Activated CD8-positive, alpha-beta memory T cell treated with anti-CD3 and anti-CD28 coated beads, Interleukin-2, amount 50 U/mL, for 48 hours (primary cell): Measurements from ENCODE around the gene PIP5K1B.

Source experiments
- DNase-seq: peaks from one replicate; pipeline ENCODE4 v3.0.0-alpha.2; 2020

PIP5K1B gene

DNA sequence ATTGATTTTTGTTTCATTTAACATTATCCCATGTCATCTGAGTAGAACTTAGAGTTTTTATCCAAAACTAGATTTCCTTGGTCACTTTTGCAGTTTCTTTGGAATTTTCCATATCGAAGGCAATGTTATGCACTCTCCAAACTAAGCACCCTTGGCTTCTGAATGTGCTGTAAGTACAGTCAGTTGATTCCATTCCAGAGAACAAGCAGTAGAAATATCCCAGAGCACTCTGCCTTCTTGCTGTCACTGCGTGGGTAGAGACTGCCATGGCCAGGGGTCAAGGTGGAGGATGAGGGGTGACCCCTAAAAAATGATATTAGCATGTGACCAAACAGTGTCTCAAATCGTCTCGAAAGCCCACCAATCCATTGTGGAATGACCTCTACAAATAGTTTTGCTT is 36.2 kb downstream of the PIP5K1B start:
- no peak for DNase-seq

DNA sequence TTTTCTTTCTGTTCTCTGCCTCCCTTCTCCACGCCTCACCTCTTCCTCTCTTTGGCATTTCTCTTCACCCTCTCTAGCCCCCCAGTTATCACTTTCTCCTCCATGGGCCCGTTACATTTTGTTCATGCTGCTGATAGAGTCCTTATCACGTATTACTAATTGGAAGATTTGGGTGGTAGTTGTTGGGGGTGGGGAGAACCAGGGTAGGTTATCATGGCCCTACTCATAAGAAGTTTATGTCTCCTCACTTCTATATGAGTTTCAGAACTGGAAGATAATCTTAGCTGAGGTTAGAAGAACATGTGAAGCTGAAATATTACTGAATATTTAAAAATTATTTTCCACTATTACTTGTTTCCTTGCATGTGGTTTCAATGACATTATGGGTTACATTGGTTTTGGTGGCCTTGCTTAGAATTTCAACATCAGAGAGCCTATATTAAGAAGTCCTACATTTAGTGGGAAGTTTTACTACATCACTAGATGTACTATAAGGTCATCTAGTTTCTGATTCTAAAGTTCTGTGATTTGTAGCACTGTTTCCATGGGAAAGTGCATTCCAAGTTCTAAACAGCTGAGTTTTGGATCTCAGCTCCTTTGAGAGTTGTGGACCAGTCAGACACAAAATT is 36.8 kb downstream of the PIP5K1B start:
- no peak for DNase-seq

DNA sequence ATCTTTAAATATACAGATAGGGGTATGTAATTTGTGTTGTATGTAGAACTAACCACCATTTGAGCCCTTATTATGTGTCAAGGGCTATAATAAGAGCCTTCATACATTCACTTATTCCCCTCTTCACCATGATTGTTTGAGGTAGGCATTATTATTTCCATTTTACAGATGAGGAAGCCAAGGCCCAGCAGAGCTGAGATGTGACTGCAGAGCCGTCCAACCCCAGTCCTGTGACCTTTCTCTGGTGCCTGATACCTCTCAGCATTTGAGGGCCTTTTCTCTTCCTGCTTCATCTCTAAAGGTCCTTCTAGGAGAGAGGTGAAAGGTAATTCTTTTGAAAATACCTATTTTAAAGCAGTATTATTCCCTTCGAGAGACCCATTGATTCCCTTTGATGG is 37.3 kb downstream of the PIP5K1B start:
- DNase-seq = no peak

DNA sequence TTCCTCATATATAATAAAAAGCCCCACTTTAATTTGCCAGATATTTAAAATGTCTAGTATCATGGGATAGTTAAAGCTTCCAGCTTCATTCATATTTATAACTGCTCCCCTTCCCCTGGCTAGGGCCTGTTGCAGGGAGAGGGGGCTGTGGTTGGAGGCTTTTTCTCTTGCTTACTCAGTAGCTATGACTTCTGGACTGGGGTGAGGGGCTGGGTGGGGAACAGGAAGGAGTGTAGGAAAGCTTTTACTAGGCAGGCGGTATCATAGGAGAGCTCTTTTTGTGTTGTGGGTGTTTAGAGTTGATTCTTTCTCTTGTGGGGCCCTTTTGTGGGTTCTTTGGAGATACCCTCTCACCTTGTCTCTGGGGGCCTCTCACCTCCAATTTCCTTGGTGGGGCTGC is 39.4 kb downstream of the PIP5K1B start:
- DNase-seq = no peak

DNA sequence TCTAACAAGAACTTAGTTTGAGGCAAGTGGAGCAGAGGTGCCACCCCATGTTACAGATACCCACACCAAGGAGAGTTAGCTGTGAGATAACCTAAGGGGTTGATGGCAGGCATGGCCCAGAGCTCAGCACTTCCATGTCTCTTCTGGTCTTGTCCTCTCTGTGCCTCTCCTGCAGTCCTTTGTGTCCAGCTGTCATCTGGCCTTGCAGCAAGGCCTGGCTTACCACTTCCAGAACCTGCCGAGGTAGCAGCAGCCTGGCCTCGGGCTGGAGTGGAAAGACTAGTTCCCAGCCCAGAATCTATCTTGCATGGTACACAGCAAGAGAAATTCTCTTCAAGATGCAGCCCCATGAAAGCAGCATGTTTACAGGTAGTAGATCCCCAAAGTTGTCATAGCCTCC is 41.5 kb downstream of the PIP5K1B start:
- no peak for DNase-seq

DNA sequence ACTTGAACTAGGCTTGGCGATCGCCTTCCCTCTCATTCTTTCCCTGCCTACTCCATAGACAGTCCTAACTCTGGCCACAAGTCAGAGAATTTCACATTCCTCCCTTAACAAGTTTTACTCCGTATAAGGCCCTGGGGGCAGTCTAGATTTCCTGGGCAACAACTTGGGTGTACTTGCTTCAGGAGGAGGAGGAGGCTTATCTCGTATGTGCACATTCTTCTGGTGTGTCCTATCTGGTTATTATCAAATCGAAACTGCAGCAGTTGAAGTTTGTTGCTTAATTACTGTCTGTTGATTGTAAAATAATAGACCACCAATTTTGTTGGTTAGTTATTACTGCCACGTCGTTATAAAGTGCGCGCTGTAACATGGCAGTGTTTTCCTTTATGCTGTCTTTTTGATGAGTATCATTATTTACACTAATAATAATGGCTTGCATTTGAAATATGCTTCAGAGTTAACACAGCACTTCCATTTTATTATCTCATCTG is 42.0 kb downstream of the PIP5K1B start:
- DNase-seq = no peak

DNA sequence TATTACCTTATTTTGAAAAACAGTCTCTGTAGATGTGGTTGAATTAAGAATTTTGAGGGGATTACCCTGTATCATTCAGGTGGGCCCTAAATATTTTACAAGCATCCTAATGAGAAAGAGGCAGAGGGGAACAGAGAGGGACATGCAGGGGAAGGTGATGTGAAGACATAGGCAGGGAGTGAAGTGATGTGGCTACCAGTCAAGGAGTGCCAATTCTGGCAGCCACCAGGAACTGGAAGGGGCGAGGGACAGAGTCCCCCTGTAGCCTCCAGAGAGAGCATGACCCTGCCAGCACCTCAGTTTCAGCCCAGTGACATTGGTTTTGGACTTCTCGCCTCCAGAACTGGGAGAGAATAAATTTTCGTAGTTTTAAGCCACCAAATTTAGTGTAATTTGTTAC is 44.1 kb downstream of the PIP5K1B start:
- no peak for DNase-seq

DNA sequence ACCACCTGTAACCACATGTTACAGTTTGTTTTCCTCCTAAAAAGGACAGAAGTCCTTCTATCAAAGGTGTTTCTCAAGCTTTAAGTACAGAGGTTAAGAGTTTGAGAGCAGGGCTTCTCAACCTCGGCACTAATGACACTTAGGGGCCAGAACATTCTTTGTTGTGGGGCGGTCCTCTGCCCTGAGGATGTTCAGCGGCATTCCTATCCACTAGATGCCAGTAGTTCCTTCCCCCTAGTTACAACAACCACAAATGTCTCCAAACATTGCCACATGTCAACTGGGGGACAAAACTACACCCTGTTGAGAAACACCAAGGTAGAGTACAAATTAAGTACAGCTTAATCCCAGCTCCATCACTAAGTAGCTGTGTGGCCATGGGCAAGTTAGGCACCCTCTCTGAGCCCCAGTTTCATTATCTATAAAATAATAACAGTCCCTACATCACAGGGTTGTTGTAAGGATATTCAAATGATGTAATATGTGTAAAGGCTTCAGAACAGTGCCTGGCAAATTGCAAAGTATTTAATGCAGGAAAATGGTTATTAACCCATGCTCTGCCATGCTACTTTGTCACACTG is 44.6 kb downstream of the PIP5K1B start:
- no peak for DNase-seq

DNA sequence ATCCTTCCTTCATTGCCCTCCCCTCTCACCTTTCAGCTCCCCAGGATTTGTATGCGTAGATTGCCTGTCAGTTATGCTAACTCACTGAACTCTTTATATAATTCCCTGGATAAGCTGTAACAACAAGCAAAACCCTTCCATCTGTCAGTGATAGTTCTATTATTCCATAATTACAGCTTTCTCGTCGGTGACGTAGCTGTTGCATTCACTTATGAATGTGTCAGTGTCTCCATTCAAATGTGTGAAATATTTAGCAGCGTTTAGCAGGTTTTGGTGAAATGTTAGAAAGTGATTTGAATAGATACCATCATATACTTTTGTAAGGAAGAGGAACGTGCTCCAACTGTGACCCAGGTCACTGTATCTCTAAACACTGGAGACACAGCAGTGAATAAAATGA is 45.2 kb downstream of the PIP5K1B start:
- DNase-seq = no peak

DNA sequence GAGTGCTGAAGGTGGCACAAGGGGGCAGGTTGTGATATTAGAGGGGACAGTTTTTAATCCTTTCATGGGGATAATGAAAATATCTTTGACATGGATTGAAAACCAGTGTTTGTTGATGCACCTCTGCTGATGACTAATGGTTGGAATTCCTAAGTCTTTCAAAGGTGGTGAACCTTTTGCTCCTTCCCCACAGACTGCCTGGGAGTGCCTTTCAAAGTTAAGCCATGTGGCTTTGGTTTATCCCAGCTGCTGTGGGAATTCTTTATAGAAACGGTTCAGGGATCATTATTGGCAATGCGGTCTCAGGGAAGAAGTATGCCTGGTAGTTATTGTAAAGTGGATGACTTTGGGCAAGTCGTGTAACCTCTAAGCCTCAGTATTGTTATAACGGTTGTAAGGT is 45.7 kb downstream of the PIP5K1B start:
- DNase-seq = no peak

DNA sequence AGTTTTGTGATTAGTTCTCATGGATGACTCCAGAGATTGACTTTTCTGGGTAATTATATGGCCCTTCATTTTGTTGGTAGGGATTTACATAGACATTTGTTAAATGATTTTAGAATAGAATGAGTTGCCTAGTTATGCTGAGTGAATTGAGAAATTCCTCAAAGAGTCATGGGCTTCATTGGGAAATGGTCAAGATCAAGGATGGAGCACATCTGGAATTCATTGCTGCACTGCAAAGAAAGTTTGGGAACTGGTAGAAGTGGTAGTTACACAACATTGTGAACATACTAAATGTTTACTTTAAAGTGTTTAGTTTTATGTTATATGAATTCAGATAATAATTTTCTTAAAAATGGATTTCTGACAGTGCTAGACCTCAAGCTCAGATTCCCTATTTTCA is 46.5 kb downstream of the PIP5K1B start:
- DNase-seq = no peak

DNA sequence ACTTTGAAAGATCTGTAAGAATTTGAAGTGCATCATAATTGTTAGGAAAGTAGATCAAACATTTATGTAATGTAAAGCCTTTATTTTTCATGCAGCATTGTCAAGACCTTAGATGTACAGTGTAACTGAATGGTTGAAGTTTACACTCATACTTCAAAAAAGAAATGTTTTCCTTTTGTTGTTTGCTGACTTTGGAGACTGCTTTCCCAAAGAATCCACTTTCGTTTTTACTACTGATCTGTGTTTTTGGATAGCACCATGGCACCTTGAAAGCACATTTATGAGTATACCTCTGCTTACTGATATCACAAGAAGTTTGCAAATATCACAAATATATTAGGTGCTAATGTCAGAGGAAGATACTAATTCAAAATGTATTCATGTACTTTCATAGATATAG is 50.0 kb downstream of the PIP5K1B start:
- DNase-seq = no peak

DNA sequence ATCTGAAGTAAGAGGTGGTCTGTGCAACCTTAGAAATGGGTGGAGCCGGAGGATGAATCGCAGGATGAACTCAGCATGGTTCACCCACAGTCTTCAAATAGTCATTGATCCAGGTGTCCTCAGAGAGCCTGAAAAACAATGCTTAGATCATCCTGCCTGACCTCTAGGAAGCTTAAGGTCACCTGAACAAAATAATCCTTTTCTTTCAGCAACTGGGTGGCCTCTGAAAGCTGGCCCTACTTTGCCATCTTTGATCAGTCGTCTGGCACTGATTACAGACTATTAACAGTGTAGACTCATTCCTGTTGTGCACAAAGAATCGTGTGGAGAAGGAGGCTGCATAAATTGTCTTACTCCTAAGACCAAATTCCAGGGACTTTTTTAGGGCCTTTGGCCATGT is 50.7 kb downstream of the PIP5K1B start:
- no peak for DNase-seq

DNA sequence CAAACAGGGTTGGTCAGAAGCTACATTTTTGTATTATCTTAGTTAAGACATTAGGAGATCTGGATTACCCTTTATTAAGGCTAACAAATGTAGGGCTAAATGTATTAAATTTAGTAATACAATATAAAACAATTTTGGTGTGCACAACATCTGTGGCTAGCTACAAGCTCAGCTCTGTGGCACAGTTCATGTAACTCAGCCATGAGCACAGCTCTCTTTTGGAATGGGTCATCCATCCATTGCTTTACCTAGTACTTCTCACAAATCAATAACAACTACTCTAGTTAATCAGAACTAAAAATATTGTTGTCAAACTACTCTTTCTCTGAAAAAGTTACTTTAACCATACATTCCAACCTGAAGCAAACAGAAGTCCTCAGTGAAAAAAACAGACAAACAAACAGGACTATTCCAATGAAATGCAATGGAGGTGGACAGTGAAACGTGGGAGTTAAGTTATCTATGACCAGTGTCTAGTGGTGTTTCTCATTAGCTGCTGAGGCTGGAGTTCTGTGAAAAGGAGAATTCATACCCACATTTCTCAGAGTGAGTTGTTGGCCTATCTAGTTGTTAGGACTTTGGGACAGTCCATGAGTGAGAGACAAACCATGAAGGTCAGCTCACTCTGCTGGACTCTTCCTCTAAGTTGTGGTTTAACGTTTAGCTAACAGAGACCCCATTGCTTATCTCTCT is 55.1 kb downstream of the PIP5K1B start:
- DNase-seq = no peak

DNA sequence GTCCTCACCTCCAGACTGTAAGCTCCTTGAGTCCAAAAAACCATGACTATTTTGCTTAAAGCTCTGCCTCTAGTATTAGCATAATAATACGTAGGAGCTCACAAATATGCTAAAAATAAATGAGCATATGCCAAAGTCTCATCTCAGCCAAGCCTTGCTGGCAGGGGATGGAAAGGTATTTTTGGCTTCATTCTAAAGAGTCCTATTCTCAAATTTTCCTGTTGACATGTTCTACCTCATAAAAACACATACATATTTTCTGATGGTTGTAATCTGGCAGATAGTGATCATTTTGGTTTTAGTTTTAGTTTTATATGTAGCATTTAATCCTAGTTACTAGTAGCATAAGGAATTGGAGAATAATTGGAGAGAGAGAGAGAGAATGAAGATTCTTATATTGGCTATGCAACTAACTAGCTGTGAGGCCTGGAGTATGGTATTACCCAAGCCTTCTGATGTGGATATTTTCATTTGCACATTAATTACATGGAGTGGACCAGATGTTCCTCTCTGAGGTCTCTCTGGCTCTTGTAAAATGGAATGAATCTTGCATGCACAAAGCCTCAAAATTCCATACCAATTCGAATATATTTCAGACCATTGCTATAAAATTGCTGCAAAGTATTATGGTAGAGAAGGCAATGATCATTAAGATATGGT is 55.8 kb downstream of the PIP5K1B start:
- no peak for DNase-seq

DNA sequence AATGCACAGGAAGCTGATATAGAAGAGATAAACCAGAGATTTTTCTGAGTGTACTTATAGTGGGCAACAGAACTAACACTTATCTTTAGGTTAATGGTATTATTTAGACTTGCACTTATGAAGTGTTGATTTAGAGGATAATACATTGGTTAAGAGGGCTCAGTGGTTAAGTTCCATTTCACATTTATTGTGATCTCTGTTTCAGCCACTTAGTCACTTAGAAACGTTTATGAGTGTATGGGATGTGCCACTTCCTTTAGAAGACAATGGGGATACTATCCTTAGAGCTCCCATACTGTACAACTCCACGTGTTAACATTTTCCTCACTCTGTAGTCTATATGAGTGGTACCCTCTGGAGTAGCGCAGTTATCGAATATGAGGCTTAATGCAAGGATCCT is 57.5 kb downstream of the PIP5K1B start:
- no peak for DNase-seq

DNA sequence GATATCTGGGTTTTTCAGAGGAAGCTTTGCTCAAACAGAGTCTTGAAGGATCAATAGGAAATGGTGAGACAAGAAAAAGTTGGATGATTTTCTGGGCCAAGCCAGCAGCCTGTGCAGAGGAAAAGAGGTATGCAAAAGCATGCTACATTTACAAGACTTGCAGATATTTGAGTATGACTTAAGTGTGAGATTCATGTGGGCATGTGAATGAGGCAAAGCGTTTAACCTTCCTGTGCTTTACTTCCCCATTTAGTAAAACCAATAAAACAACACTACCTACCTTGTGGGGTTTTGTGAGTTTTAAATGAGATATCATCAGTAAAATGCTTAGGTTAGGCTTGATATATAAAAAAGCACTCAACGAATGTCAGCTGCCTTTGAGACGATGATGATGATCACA is 58.1 kb downstream of the PIP5K1B start:
- no peak for DNase-seq

DNA sequence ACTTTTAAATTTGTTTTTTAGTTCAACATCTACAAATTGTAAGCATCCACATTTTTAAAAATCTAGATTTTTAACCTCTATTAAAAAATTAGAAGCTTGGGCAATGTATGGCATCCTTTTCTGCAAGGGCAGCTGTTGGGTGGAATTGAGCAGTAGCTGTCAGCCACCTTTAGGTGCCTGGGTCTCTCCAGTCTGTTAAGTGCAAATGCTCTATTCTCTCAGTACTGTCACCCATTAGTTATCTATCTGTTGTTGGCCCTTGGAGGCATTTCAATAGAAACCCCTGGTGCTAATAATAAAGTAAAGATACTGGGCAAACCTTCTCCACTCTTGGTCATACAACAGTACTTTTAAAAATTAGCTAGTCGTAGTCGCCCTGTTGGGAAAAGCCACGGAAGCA is 63.6 kb downstream of the PIP5K1B start:
- DNase-seq = no peak

DNA sequence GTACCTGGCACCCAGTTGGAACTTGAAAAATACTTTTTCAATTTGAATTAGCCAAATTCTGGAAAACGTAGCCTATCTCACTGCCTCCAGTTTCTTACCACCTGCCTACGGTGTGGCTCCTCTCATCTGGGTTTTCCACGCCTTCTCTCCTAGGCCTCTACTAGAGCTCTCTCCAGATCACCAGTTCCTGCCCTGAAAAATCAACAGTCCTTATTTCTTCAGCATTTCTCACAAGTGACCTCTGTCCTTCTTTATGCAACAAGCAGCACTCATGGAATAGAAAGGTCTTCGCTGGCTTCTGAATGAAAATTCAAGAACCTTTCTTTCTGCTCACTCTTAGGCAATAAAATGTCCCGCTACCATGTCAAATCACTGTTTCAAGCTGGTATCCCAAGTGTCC is 64.8 kb downstream of the PIP5K1B start:
- DNase-seq = no peak

DNA sequence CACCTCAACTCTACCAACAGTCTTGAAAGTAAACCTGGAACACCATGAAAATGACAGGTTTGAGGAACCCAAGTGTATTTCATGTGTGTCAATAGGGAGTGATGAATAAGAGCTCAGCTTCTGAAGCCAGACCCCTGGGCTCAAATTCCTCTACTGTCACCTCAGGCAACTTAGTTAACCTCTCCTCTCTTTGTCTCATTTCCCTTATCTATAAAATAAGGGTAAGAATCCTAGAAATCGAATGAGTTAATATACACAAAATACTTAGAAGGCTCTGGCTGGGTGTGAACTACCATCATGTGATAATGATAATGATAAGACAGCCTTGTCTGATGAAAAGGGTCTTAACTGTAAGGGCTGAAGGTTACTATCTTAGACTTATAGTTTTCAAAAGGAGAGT is 66.3 kb downstream of the PIP5K1B start:
- DNase-seq = no peak

DNA sequence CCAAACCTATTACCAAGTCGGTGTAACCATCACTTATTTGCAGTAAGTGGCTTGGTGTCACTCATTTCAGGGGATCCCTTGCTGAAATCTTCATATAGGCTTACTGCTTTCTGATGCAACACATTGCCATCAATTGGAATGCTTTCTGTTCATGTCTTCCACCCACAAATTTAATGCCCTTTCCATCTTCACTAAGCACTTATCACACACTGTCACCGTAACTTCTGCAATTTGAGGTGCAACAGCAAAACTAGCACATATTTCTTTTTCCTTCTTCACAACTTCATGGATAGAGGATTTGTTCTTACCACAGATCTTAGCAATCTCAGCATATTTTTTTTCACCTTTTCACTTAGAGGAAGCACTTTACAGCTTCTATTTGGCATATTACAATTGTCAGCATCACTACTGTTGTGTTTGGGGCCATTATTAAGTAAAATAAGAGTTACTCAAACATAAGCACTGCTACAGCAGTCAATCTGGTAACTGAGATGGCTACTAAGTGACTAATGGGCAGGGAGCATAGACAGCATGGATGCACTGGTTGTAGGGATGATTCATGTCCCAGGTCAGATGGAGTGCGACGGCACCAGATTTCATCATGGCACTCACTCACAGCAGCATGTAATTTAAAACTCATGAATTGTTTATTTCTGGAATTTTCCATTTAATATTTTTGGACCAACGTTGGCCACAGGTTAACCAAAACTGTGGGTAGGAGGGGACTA is 70.1 kb downstream of the PIP5K1B start:
- no peak for DNase-seq

DNA sequence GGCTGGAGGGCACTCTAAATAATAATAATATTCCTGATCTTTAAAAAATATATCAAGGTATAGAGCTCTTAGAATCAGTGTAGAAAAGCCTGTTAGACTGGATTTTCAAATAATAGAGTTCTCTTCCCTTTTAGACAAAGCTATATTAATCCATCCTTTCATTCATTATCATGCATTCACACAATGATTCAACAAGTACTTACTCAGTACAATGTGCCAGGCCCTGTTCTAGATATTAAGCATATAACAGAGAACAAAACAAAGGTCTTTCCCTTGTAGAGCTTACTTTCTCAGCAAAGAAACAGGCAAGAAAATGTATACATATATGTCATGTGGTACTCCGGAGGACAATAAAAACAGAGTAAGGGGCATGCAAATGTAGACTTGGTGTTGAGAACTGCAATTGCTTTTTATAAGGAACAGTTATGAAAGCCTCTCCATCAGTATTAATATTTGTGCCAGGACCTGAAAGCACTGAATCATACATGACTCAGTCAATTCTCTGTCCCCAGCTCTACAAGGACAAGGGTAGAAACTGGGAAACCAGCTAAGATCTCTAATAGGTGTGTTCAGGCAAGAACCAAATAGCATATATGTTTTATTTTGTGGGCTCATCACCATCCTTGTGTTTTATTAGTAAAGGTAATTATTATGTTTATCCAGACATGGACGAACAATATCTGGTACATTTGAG is 72.2 kb downstream of the PIP5K1B start:
- DNase-seq = no peak

DNA sequence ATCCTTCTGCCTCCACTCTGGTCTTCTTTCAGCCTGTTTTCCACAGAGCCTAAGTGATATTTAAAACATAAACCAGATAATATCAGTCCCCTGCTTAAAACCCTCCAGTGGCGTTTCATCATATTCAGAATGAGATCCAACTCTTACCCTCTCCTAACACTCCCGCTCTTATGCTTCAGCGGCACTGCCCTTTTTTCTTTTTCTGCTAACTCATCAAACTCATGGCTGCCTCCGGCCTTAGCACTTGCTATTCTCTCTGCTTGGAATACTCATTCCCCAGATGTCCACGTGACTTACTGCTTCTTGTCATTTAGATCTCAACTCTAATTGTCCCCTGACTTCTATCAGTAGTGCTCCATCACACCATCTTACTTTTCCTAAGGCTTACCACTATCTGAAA is 73.6 kb downstream of the PIP5K1B start:
- DNase-seq = no peak
